Neural cell (in vitro differentiated cells): Measurements from ENCODE around the gene PLA2G3. TPM values are rescaled to one million over a fixed set of nuclear protein-coding genes. Genes with fewer than 3 reads are reported as not detected.

Experiments used
- H2AFZ ChIP-seq: fragments of 200-600, 300-800 bp; sonication (generic), shearing (Covaris generic); 2 replicates; pipeline ENCODE4 v1.6.0; 2014; ENCODE audit warnings: low read depth, mild to moderate bottlenecking, antibody characterized with exemption, low read length, moderate library complexity
- H3F3A ChIP-seq: fragments of 200-600 bp; shearing (Covaris generic); 2 replicates; pipeline ENCODE4 v1.6.1; 2016; ENCODE audit warnings: mild to moderate bottlenecking, moderate library complexity, mixed read lengths, antibody characterized with exemption, low read length; ENCODE audit not compliant: insufficient read depth, poor library complexity, severe bottlenecking
- H3K27ac ChIP-seq: fragments of 200-600, 300-800 bp; sonication (generic), shearing (Covaris generic); 2 replicates; pipeline ENCODE4 v1.5.1; 2014; ENCODE audit warnings: mild to moderate bottlenecking, low read length, moderate library complexity
- H3K27me3 ChIP-seq: fragments of 300-800, 200-600 bp; sonication (generic), shearing (Covaris generic); 2 replicates; pipeline ENCODE4 v1.6.0; 2014; ENCODE audit warnings: mild to moderate bottlenecking, low read depth, low read length, moderate library complexity; ENCODE audit not compliant: insufficient read depth
- H3K36me3 ChIP-seq: fragments of 300-800, 200-600 bp; sonication (generic), shearing (Covaris generic); 2 replicates; pipeline ENCODE4 v1.5.1; 2014; ENCODE audit warnings: mild to moderate bottlenecking, antibody characterized with exemption, low read length, moderate library complexity; ENCODE audit not compliant: insufficient read depth
- H3K4me2 ChIP-seq: fragments of 300-800, 200-600 bp; sonication (generic), shearing (Covaris generic); 2 replicates; pipeline ENCODE4 v1.6.0; 2014; ENCODE audit warnings: mild to moderate bottlenecking, low read length
- H3K4me3 ChIP-seq: fragments of 300-800, 200-600 bp; sonication (generic), shearing (Covaris generic); 2 replicates; pipeline ENCODE4 v1.5.1; 2014; ENCODE audit warnings: mild to moderate bottlenecking, low read length, moderate library complexity
- H3K79me2 ChIP-seq: fragments of 200-600 bp; shearing (Covaris generic); replicated peaks from 2 replicates; pipeline ENCODE4 v1.6.0; 2014; ENCODE audit warnings: mild to moderate bottlenecking, low read length, moderate library complexity; ENCODE audit not compliant: insufficient read depth
- H3K9ac ChIP-seq: fragments of 300-800, 200-600 bp; sonication (generic), shearing (Covaris generic); 2 replicates; pipeline ENCODE4 v1.6.1; 2016; ENCODE audit warnings: mild to moderate bottlenecking, low read length, mixed read lengths
- H3K9me2 ChIP-seq: fragments of 200-600 bp; shearing (Covaris generic); 2 replicates; pipeline ENCODE4 v1.6.1; 2016; ENCODE audit warnings: mild to moderate bottlenecking, low read length, mixed read lengths; ENCODE audit not compliant: insufficient read depth
- H3K9me3 ChIP-seq: fragments of 200-600, 300-800 bp; sonication (generic), shearing (Covaris generic); 2 replicates; pipeline ENCODE4 v1.6.1; 2016; ENCODE audit warnings: mild to moderate bottlenecking, mixed run types, low read length, moderate library complexity, mixed read lengths
- H4K20me1 ChIP-seq: fragments of 200-600 bp; shearing (Covaris generic); 2 replicates; pipeline ENCODE4 v1.6.1; 2016; ENCODE audit warnings: mild to moderate bottlenecking, mixed run types; ENCODE audit not compliant: insufficient read depth
- EP300 ChIP-seq: fragments of 450-650 bp; conservative IDR thresholded peaks from 2 replicates; pipeline ENCODE4 v1.6.1; 2014; ENCODE audit warnings: antibody characterized with exemption, mild to moderate bottlenecking, moderate library complexity; ENCODE audit not compliant: poor library complexity, severe bottlenecking
- EZH2 ChIP-seq: fragments of 200-600, 300-800 bp; shearing (Covaris generic), sonication (generic); IDR thresholded peaks from 2 replicates; pipeline ENCODE4 v1.6.1; 2014; ENCODE audit warnings: antibody characterized with exemption, low read length, borderline replicate concordance, mild to moderate bottlenecking; ENCODE audit not compliant: insufficient read depth, poor library complexity, severe bottlenecking
- MXI1 ChIP-seq: fragments of 450-650 bp; conservative IDR thresholded peaks from 2 replicates; pipeline ENCODE4 v1.6.1; 2014; ENCODE audit warnings: antibody characterized with exemption, mild to moderate bottlenecking; ENCODE audit not compliant: poor library complexity, severe bottlenecking
- POLR2AphosphoS5 ChIP-seq: IDR thresholded peaks from 2 replicates; pipeline ENCODE4 v1.6.1; 2012
- RAD21 ChIP-seq: fragments of 450-650 bp; conservative IDR thresholded peaks from 2 replicates; pipeline ENCODE4 v1.6.1; 2014; ENCODE audit warnings: antibody characterized with exemption, mild to moderate bottlenecking, moderate library complexity
- SMC3 ChIP-seq: fragments of 450-650 bp; conservative IDR thresholded peaks from 2 replicates; pipeline ENCODE4 v1.6.1; 2014; ENCODE audit warnings: antibody characterized with exemption, mild to moderate bottlenecking, moderate library complexity; ENCODE audit not compliant: poor library complexity
- TAF1 ChIP-seq: IDR thresholded peaks from 2 replicates; pipeline ENCODE4 v1.6.1; 2012; ENCODE audit warnings: low read depth
- polyA plus RNA-seq: library from polyadenylated mRNA; depleted of rRNA; stranded (reverse); fragments of >200 nt; gene quantifications from 2 replicates; pipeline ENCODE4 v1.2.3, GENCODE V29; 2014
- TF ChIP-seq, protein P1 (sequence below): IDR thresholded peaks from 2 replicates; pipeline ENCODE4 v1.6.1; 2012; ENCODE audit warnings: borderline replicate concordance
- TF ChIP-seq, protein P2 (sequence below): fragments of 450-650 bp; IDR thresholded peaks from 2 replicates; pipeline ENCODE4 v1.5.1; 2014; ENCODE audit warnings: antibody characterized with exemption, mild to moderate bottlenecking, moderate library complexity; ENCODE audit not compliant: poor library complexity, severe bottlenecking

PLA2G3 gene
- polyA plus RNA-seq, 1 donor from 2014 or later = not detected

DNA sequence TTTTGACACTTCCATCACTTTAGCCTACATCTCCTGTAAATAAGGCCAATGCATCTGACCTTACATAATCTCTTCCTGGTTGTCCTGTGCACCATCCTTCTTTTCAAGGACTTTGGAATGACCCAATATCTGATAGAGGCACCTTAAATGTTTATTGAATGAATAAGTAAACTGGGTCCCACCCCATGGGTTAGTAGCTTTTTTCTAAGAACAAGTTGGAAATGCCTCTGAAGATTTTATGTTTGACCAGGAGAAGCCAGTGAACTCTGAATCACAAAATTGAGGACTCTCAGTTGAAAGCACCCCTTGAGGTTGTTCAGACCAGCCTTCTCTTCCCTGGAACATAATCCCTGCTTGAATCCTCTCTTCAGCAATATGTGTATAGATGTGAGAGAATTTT lies 21.1 kb upstream of the PLA2G3 start:
- no peaks in the 10 kb centered on the region for H3K36me3 ChIP-seq
- no peaks in the 10 kb centered on the region for H3F3A ChIP-seq
- H3K79me2 ChIP-seq = peaks cover 20% of the 10 kb centered on the region
- peak overlapping the region; percentile 89 for H3K4me3 ChIP-seq
- TF ChIP-seq EZH2 = no peak
- no peak for TF ChIP-seq EP300
- TF ChIP-seq RAD21 = no peak
- no peak for TF ChIP-seq SMC3
- TF ChIP-seq POLR2AphosphoS5 = no peak
- no peak for TF ChIP-seq TAF1
- TF ChIP-seq MXI1 = no peak
- TF ChIP-seq, protein P1, sequence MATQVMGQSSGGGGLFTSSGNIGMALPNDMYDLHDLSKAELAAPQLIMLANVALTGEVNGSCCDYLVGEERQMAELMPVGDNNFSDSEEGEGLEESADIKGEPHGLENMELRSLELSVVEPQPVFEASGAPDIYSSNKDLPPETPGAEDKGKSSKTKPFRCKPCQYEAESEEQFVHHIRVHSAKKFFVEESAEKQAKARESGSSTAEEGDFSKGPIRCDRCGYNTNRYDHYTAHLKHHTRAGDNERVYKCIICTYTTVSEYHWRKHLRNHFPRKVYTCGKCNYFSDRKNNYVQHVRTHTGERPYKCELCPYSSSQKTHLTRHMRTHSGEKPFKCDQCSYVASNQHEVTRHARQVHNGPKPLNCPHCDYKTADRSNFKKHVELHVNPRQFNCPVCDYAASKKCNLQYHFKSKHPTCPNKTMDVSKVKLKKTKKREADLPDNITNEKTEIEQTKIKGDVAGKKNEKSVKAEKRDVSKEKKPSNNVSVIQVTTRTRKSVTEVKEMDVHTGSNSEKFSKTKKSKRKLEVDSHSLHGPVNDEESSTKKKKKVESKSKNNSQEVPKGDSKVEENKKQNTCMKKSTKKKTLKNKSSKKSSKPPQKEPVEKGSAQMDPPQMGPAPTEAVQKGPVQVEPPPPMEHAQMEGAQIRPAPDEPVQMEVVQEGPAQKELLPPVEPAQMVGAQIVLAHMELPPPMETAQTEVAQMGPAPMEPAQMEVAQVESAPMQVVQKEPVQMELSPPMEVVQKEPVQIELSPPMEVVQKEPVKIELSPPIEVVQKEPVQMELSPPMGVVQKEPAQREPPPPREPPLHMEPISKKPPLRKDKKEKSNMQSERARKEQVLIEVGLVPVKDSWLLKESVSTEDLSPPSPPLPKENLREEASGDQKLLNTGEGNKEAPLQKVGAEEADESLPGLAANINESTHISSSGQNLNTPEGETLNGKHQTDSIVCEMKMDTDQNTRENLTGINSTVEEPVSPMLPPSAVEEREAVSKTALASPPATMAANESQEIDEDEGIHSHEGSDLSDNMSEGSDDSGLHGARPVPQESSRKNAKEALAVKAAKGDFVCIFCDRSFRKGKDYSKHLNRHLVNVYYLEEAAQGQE = no peak
- TF ChIP-seq, protein P2, sequence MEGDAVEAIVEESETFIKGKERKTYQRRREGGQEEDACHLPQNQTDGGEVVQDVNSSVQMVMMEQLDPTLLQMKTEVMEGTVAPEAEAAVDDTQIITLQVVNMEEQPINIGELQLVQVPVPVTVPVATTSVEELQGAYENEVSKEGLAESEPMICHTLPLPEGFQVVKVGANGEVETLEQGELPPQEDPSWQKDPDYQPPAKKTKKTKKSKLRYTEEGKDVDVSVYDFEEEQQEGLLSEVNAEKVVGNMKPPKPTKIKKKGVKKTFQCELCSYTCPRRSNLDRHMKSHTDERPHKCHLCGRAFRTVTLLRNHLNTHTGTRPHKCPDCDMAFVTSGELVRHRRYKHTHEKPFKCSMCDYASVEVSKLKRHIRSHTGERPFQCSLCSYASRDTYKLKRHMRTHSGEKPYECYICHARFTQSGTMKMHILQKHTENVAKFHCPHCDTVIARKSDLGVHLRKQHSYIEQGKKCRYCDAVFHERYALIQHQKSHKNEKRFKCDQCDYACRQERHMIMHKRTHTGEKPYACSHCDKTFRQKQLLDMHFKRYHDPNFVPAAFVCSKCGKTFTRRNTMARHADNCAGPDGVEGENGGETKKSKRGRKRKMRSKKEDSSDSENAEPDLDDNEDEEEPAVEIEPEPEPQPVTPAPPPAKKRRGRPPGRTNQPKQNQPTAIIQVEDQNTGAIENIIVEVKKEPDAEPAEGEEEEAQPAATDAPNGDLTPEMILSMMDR = no peak
- H4K20me1 ChIP-seq = no peaks in the 10 kb centered on the region
- no peak overlapping the region for H2AFZ ChIP-seq
- H3K9ac ChIP-seq = no peak overlapping the region
- no peaks in the 10 kb centered on the region for H3K27me3 ChIP-seq
- H3K9me3 ChIP-seq = no peaks in the 10 kb centered on the region
- no peak overlapping the region for H3K27ac ChIP-seq
- H3K9me2 ChIP-seq = no peaks in the 10 kb centered on the region
- H3K4me2 ChIP-seq = peak overlapping the region; percentile 96

DNA sequence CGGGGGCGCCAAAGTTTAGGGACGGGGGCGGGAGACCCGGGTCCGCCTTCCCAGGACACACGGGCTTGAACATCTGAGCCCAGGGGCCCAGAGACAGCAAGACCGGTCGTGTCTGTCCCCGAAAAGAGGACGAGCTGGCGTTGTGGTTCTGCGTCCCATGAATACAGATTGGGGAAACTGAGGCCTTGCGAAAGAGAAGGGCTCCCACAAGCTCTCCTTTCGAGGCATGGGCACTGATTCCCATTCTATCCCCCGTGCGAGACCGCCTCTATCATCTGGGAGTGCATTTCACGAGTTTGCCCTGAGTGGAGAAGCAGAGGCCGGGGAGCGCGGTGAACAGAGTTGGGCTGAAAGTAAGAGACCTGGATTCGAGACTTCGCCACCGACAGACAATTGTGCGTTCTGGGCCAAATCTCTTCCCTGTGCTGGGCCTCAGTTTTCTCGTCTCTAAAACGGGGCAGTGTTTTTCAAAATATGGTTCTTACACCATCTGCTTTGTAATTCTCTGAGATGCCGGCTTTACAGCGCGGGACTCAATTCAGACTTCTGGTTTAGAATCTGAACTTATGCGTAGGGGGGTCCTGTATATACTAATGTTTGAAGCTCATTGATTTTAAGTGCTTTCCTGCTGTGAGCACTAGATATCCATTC lies 20.1 kb upstream of the PLA2G3 start:
- H3K4me2 ChIP-seq = peak overlapping the region; percentile 96
- no peaks in the 10 kb centered on the region for H3K9me2 ChIP-seq
- H3K27me3 ChIP-seq = no peaks in the 10 kb centered on the region
- H3K36me3 ChIP-seq = no peaks in the 10 kb centered on the region
- peak overlapping the region; percentile 89 for H3K4me3 ChIP-seq
- H3K9ac ChIP-seq = peak overlapping the region; percentile 67
- TF ChIP-seq MXI1 = peak; percentile 45
- TF ChIP-seq EP300 = no peak
- H3F3A ChIP-seq = no peaks in the 10 kb centered on the region
- peak overlapping the region; percentile 10 for H3K27ac ChIP-seq
- H3K79me2 ChIP-seq = peaks cover 20% of the 10 kb centered on the region
- H3K9me3 ChIP-seq = no peaks in the 10 kb centered on the region
- H4K20me1 ChIP-seq = no peaks in the 10 kb centered on the region
- H2AFZ ChIP-seq = peak overlapping the region; percentile 59
